Psoas muscle (tissue), 8 donors: ENCODE results near the gene CNOT6. TPM values are rescaled to one million over a fixed set of nuclear protein-coding genes. Genes with fewer than 3 reads are reported as not detected.

Source experiments
- ATAC-seq, 4 donors: fragments of 200-7000 bp; cut with Tn5 transposase; one replicate each; pipeline ENCODE4 v1.9.1; 2020; ENCODE audit warnings: moderate library complexity in 3 of 4, mild to moderate bottlenecking in 2 of 4
- DNase-seq, 2 donors: peaks; one replicate each; pipeline ENCODE4 v3.0.0-alpha.2; 2020
- H3K27ac ChIP-seq: fragments of 200-600 bp; one replicate; pipeline ENCODE4 v1.8.0; 2022
- H3K27me3 ChIP-seq, 3 donors: fragments of 200-600 bp in 1 of 3; one replicate each; pipeline versions ENCODE4 v1.6.1 to v1.8.0; 2013 to 2022; ENCODE audit warnings: low read length in 2 of 3, mild to moderate bottlenecking in 2 of 3, moderate library complexity in 1 of 3; ENCODE audit not compliant: insufficient read depth in 3 of 3
- H3K36me3 ChIP-seq, 2 donors: fragments of 200-600 bp in 1 of 2; one replicate each; pipeline versions ENCODE4 v1.6.1 to v1.8.0; 2013 to 2022; ENCODE audit warnings: low read depth in 1 of 2, mild to moderate bottlenecking in 1 of 2, moderate library complexity in 1 of 2; ENCODE audit not compliant: insufficient read depth in 1 of 2
- H3K4me1 ChIP-seq: fragments of 200-600 bp; one replicate; pipeline ENCODE4 v1.8.0; 2022
- H3K4me3 ChIP-seq: fragments of 200-600 bp; one replicate; pipeline ENCODE4 v1.8.0; 2022; ENCODE audit warnings: mild to moderate bottlenecking
- H3K9me3 ChIP-seq: fragments of 200-600 bp; one replicate; pipeline ENCODE4 v1.8.0; 2022
- WGBS, 3 donors: extraction: QIAGEN DNeasy Blood & Tissue Kit; methylation state at CpG; one replicate each; pipeline versions ENCODE4 v1.1.6 to v1.1.7; 2013; 5-methylcytosine and 5-hydroxymethylcytosine counted together
- intact Hi-C, 2 donors: fragments of 100-400 bp; cut with DNase I; formaldehyde crosslinking; loops; one replicate each; pipeline versions ENCODE4 v1.11.0 to v1.14.2; 2022
- polyA plus RNA-seq, 3 donors: library from polyadenylated mRNA; stranded (reverse); fragments of 200-250 nt; gene quantifications; one replicate each; pipeline ENCODE4 v1.2.3, GENCODE V29; 2013
- total RNA-seq, 4 donors: library from RNA; stranded (reverse); fragmentation: NEBNext Ultra II Directional in 2 of 4; extraction: Animal tissue kit (Norgen Biotek cat#: 25700) in 2 of 4; gene quantifications; one replicate each; pipeline versions ENCODE4 v1.2.1 to v1.2.4, GENCODE V29; 2021 to 2023
- TF ChIP-seq, protein P1 (sequence below): fragments of 200-600 bp; IDR thresholded peaks from one replicate; pipeline ENCODE4 v1.8.0; 2022; ENCODE audit warnings: antibody characterized with exemption
- donor health status: healthy with polysubstance abuse.
- donor health status: DM: no; HTN: no; CAD: no; lungs with moderate emphysema.
- donor health status: Bipolar disorder and iron deficiency.
- donor health status: healthy.
- donor health status: DM: yes; HTN: yes; CAD: no.
- donor health status: DM: no; HTN: no; CAD: no.
- donor health status: DM: no; HTN: no; CAD: no.
- donor health status: DM: yes; HTN: yes; CAD: no.

CNOT6 gene
- total and polyA plus RNA-seq, 7 donors: 3.6 to 13.7 (median 8.7) TPM

DNA sequence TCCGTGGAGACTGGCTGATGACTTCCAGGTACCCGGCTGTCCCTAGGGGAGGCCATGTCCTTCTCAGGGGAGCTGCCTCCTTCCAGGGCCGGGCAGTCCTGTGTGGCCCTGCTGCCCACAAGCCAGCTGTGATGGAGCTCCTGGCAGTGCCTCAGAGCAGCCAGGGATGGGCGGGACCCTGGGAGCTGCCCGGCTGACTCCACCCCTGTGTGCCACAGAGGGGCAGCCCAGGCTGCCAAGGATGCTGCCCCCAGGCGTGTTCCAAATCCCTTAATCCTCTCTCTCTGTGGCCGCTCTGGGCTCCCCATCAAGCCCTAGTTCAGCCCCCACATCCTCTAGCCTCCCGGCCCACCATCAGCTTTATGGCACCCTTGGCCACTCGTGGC is 104.1 kb downstream of the CNOT6 start:
- DNase-seq (no peak), ATAC-seq (no peak)
- H3K9me3 ChIP-seq: no peaks in the 10 kb centered on the region
- intact Hi-C loops: no loop called here
- peaks cover 0 to 6% (median 2%) of the 10 kb centered on the region in 3 donors for H3K27me3 ChIP-seq
- 31 to 47% (median 32%) methylated on average over 6 to 9 of the region's 9 CpGs for WGBS, 3 donors
- no peak overlapping the region for H3K4me3 ChIP-seq
- H3K4me1 ChIP-seq: no peaks in the 10 kb centered on the region
- no peaks in the 10 kb centered on the region for H3K36me3 ChIP-seq
- TF ChIP-seq, protein P1, sequence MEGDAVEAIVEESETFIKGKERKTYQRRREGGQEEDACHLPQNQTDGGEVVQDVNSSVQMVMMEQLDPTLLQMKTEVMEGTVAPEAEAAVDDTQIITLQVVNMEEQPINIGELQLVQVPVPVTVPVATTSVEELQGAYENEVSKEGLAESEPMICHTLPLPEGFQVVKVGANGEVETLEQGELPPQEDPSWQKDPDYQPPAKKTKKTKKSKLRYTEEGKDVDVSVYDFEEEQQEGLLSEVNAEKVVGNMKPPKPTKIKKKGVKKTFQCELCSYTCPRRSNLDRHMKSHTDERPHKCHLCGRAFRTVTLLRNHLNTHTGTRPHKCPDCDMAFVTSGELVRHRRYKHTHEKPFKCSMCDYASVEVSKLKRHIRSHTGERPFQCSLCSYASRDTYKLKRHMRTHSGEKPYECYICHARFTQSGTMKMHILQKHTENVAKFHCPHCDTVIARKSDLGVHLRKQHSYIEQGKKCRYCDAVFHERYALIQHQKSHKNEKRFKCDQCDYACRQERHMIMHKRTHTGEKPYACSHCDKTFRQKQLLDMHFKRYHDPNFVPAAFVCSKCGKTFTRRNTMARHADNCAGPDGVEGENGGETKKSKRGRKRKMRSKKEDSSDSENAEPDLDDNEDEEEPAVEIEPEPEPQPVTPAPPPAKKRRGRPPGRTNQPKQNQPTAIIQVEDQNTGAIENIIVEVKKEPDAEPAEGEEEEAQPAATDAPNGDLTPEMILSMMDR: no peak
- H3K27ac ChIP-seq: no peak overlapping the region

- Histone ChIP-seq H3K4me1 (no peaks in the 10 kb centered on the region), H3K36me3 (no peaks in the 10 kb centered on the region), H3K9me3 (no peaks in the 10 kb centered on the region), H3K4me3 (no peak overlapping the region), H3K27me3 (peaks cover 0 to 2% (median 0%) of the 10 kb centered on the region in 3 donors), H3K27ac (no peak overlapping the region)
- TF ChIP-seq, protein P1: no peak
- DNase-seq (peak in 1 of 2 donors; percentile 23), ATAC-seq (no peak)
- intact Hi-C loops: no loop called here
- 80 to 84% (median 82%) methylated on average over 16 of the region's 16 CpGs for WGBS, 3 donors
Measured at GRCh38 chr5:180598797-180599589, 104.8 kb downstream of the CNOT6 start.

- 87 to 89% (median 89%) methylated on average over 6 of the region's 6 CpGs for WGBS, 3 donors
- intact Hi-C loops: no loop called here
- Histone ChIP-seq H3K4me3 (no peak overlapping the region), H3K27me3 (peaks cover 0 to 2% (median 0%) of the 10 kb centered on the region in 3 donors), H3K4me1 (no peaks in the 10 kb centered on the region), H3K36me3 (no peaks in the 10 kb centered on the region), H3K27ac (no peak overlapping the region), H3K9me3 (no peaks in the 10 kb centered on the region)
- TF ChIP-seq, protein P1: no peak
- no peak for ATAC-seq
- peak in 1 of 2 donors; percentile 18 for DNase-seq
Measured at GRCh38 chr5:180599590-180599914, 105.4 kb downstream of the CNOT6 start.

DNA sequence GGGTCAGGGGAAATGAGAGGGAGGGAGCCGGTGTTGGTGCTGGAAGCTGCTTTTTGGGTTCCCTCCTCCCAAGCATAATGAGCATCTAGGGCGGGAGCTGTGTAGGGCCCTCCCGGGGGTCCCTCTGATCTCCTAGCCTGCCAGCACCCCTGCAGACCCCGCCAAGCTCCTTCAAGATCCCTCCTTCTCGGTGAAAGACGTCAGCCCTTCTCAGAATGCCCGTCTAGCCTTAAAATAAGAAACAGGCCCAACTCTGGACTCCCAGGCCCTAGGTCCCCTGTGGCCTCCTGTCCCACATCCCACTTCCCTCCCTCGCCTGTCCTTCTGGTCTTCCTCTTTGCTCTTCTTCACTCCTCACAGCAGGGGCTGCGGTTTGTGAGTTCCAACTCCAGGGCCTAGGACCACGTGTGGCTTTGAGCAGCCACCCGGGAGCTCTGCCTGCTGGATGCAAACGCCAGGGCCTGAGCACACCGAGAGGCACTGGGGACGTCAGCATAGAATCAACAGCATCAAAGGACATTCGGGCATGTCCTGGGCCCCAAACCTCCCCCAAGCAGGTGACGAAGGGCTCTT is 105.9 kb downstream of the CNOT6 start:
- WGBS, 3 donors: 59 to 69% (median 63%) methylated on average over 16 of the region's 16 CpGs
- H3K4me3 ChIP-seq: no peak overlapping the region
- no peaks in the 10 kb centered on the region for H3K4me1 ChIP-seq
- ATAC-seq (no peak), DNase-seq (peak in 1 of 2 donors; percentile 26)
- H3K9me3 ChIP-seq: no peaks in the 10 kb centered on the region
- no peak overlapping the region for H3K27ac ChIP-seq
- H3K27me3 ChIP-seq: peaks cover 0 to 2% (median 0%) of the 10 kb centered on the region in 3 donors
- intact Hi-C loops: no loop called here
- TF ChIP-seq, protein P1: no peak
- no peaks in the 10 kb centered on the region for H3K36me3 ChIP-seq
